Adrenal gland (tissue), 12 donors: Measurements from ENCODE around the gene SCFD2. TPM values are rescaled to one million over a fixed set of nuclear protein-coding genes. Genes with fewer than 3 reads are reported as not detected.

Experiments used
- DNase-seq, 7 donors: peaks; one replicate each; pipeline ENCODE4 v3.0.0-alpha.2; 2019 to 2020
- H3K27ac ChIP-seq, 5 donors: fragments of 200-600 bp; sonication (generic) in 4 of 5; 1 replicate in 3 of 5; 2 replicates in 2 of 5; pipeline versions ENCODE4 v1.5.1 to v1.8.0; 2016 to 2020; ENCODE audit warnings: mild to moderate bottlenecking in 1 of 5
- H3K27me3 ChIP-seq: fragments of 200-600 bp; 2 replicates; pipeline ENCODE4 v1.8.0; 2021
- H3K36me3 ChIP-seq, 2 donors: fragments of 200-600 bp; replicated peaks in 1 of 2; 1 replicate in 1 of 2; 2 replicates in 1 of 2; pipeline versions ENCODE4 v1.5.1 to v1.8.0; 2018 to 2022
- H3K4me1 ChIP-seq, 2 donors: fragments of 200-600 bp; replicated peaks in 1 of 2; 1 replicate in 1 of 2; 2 replicates in 1 of 2; pipeline versions ENCODE4 v1.5.1 to v1.8.0; 2018 to 2021
- H3K4me3 ChIP-seq, 4 donors: fragments of 200-600 bp; sonication (generic) in 3 of 4; one replicate each; pipeline ENCODE4 v1.5.1; 2016 to 2018
- H3K9me3 ChIP-seq, 3 donors: fragments of 200-600 bp; sonication (generic) in 1 of 3; replicated peaks in 1 of 3; 1 replicate in 2 of 3; 2 replicates in 1 of 3; pipeline versions ENCODE4 v1.5.1 to v1.8.0; 2016 to 2021
- CTCF ChIP-seq, 6 experiments: fragments of 450-650 bp in 4 of 6; fragments of 200-600 bp in 2 of 6; sonication (generic) in 1 of 6; IDR thresholded peaks; 1 replicate in 5 of 6; 2 replicates in 1 of 6; pipeline versions ENCODE4 v1.5.1 to v1.8.0; 2016 to 2021; ENCODE audit warnings: antibody characterized with exemption in 6 of 6, mild to moderate bottlenecking in 2 of 6, moderate library complexity in 1 of 6
- POLR2A ChIP-seq, 2 donors: fragments of 450-650 bp; IDR thresholded peaks; one replicate each; pipeline ENCODE4 v1.6.1; 2017; ENCODE audit warnings: antibody characterized with exemption in 2 of 2, mild to moderate bottlenecking in 2 of 2, moderate library complexity in 1 of 2
- WGBS, 4 donors: extraction: QIAGEN DNeasy Blood & Tissue Kit in 2 of 4; methylation state at CpG; one replicate each; pipeline versions ENCODE4 v1.1.5 to v1.1.7; 2013 to 2017; 5-methylcytosine and 5-hydroxymethylcytosine counted together
- intact Hi-C, 2 donors: fragments of 100-400 bp; cut with DNase I; formaldehyde crosslinking; loops; one replicate each; pipeline versions ENCODE4 v1.14.1 to v1.15.0; 2022 to 2023
- polyA plus RNA-seq, 3 donors: library from polyadenylated mRNA; stranded (reverse); fragments of 200-250 nt in 2 of 3; fragments of 350-450 nt in 1 of 3; fragmentation: Illumina TruSeq in 1 of 3; extraction: RNeasy Lipid Tissue Mini Kit (QIAGEN cat#74804) in 1 of 3; gene quantifications; one replicate each; pipeline ENCODE4 v1.2.3, GENCODE V29; 2013 to 2014
- total RNA-seq, 9 donors: library from RNA; depleted of rRNA in 4 of 9; stranded (reverse); fragments of >200 nt in 4 of 9; fragments of 120-200 nt in 1 of 9; fragmentation: NEBNext Ultra II Directional in 1 of 9; extraction: Animal tissue kit (Norgen Biotek cat#: 25700) in 1 of 9; gene quantifications; one replicate each; pipeline versions ENCODE4 v1.1.0 to v1.2.4, GENCODE V29; 2013 to 2023
- donor health status: healthy with polysubstance abuse.
- donor health status: Bipolar disorder and iron deficiency.
- donor health status: DM: yes; HTN: yes; CAD: no.
- donor health status: DM: no; HTN: no; CAD: no.
- donor health status: DM: no; HTN: no; CAD: no.
- donor health status: DM: yes; HTN: yes; CAD: no.

Gene SCFD2
- total and polyA plus RNA-seq, 12 donors, result 5.2 to 34.9 (median 23.4) TPM

GRCh38 chr4:53089936-53090729, 275.7 kb downstream of the SCFD2 start:
- TF ChIP-seq POLR2A (IDR thresholded peaks at IDR 0.05), result no peak
- no peak for TF ChIP-seq CTCF (IDR thresholded peaks at IDR 0.05)
- intact Hi-C loops, result no loop called here
- H3K4me1 ChIP-seq, result peaks cover 0 to 5% of the 10 kb centered on the region in 2 donors
- H3K27me3 ChIP-seq, result no peaks in the 10 kb centered on the region
- DNase-seq, result peak in 3 of 7 donors; percentile 3 to 57 (median 20)
- H3K4me3 ChIP-seq, result no peak overlapping the region
- peaks cover 0 to 7% (median 6%) of the 10 kb centered on the region in 3 donors for H3K9me3 ChIP-seq
- H3K27ac ChIP-seq, result peak overlapping the region in 1 of 5 donors; percentile 7
- H3K36me3 ChIP-seq, result no peaks in the 10 kb centered on the region

GRCh38 chr4:53088152-53088551, 277.7 kb downstream of the SCFD2 start:
- intact Hi-C loops, result no loop called here
- H3K4me1 ChIP-seq, result peaks cover 0 to 5% of the 10 kb centered on the region in 2 donors
- 28 to 100% (median 81%) methylated on average over 1 of the region's 1 CpG for WGBS, 4 donors
- TF ChIP-seq CTCF (IDR thresholded peaks at IDR 0.05) (no peak), POLR2A (IDR thresholded peaks at IDR 0.05) (no peak)
- no peak for DNase-seq
- H3K36me3 ChIP-seq, result no peaks in the 10 kb centered on the region
- H3K4me3 ChIP-seq, result no peak overlapping the region
- no peaks in the 10 kb centered on the region for H3K27me3 ChIP-seq
- peaks cover 0 to 7% (median 7%) of the 10 kb centered on the region in 3 donors for H3K9me3 ChIP-seq
- no peak overlapping the region for H3K27ac ChIP-seq

- no peaks in the 10 kb centered on the region for H3K36me3 ChIP-seq
- no peaks in the 10 kb centered on the region for H3K9me3 ChIP-seq
- no peaks in the 10 kb centered on the region for H3K4me1 ChIP-seq
- 80 to 82% (median 80%) methylated on average over 8 of the region's 8 CpGs for WGBS, 4 donors
- intact Hi-C loops, result no loop called here
- H3K27me3 ChIP-seq, result no peaks in the 10 kb centered on the region
- H3K4me3 ChIP-seq, result no peak overlapping the region
- TF ChIP-seq CTCF (IDR thresholded peaks at IDR 0.05), result no peak
- TF ChIP-seq POLR2A (IDR thresholded peaks at IDR 0.05), result no peak
- DNase-seq, result no peak
- no peak overlapping the region for H3K27ac ChIP-seq
Measured at GRCh38 chr4:53076374-53076958, 289.4 kb downstream of the SCFD2 start.

GRCh38 chr4:53075162-53075785, 290.6 kb downstream of the SCFD2 start:
- no peaks in the 10 kb centered on the region for H3K27me3 ChIP-seq
- no peak for TF ChIP-seq POLR2A (IDR thresholded peaks at IDR 0.05)
- TF ChIP-seq CTCF (IDR thresholded peaks at IDR 0.05), result no peak
- H3K9me3 ChIP-seq, result no peaks in the 10 kb centered on the region
- no peaks in the 10 kb centered on the region for H3K4me1 ChIP-seq
- no peak overlapping the region for H3K4me3 ChIP-seq
- DNase-seq, result no peak
- intact Hi-C loops, result no loop called here
- no peaks in the 10 kb centered on the region for H3K36me3 ChIP-seq
- H3K27ac ChIP-seq, result no peak overlapping the region
- 92 to 98% (median 94%) methylated on average over 1 of the region's 1 CpG for WGBS, 4 donors
